H9 (cell line): ENCODE measurements around the gene USH2A. TPM values are rescaled to one million over a fixed set of nuclear protein-coding genes. Genes with fewer than 3 reads are reported as not detected.

Experiments
- DNase-seq: peaks from one replicate; pipeline ENCODE4 v3.0.0-alpha.2; 2017
- H2AFZ ChIP-seq: one replicate; pipeline ENCODE4 v1.6.1; 2013; ENCODE audit warnings: mild to moderate bottlenecking, low read length, control low read depth, moderate library complexity
- H2AK5ac ChIP-seq: 2 replicates; pipeline ENCODE4 v1.6.1; 2013; ENCODE audit warnings: low read length, control low read depth, mixed read lengths; ENCODE audit not compliant: insufficient read length
- H2BK120ac ChIP-seq: one replicate; pipeline ENCODE4 v1.6.1; 2013; ENCODE audit warnings: low read depth, mild to moderate bottlenecking, low read length, control low read depth, inconsistent platforms; ENCODE audit not compliant: poor library complexity, severe bottlenecking
- H2BK12ac ChIP-seq: 2 replicates; pipeline ENCODE4 v1.6.1; 2013; ENCODE audit warnings: low read length, control low read depth, mixed read lengths, low read depth; ENCODE audit not compliant: insufficient read length
- H2BK15ac ChIP-seq: 2 replicates; pipeline ENCODE4 v1.6.1; 2013; ENCODE audit warnings: low read depth, low read length, control low read depth
- H2BK20ac ChIP-seq: one replicate; pipeline ENCODE4 v1.6.1; 2013; ENCODE audit warnings: low read depth, mild to moderate bottlenecking, low read length, control low read depth, inconsistent platforms; ENCODE audit not compliant: poor library complexity, severe bottlenecking
- H2BK5ac ChIP-seq: 2 replicates; pipeline ENCODE4 v1.6.1; 2013; ENCODE audit warnings: low read length, control low read depth, mixed read lengths; ENCODE audit not compliant: insufficient read length
- H3K14ac ChIP-seq: 2 replicates; pipeline ENCODE4 v1.6.1; 2013; ENCODE audit warnings: low read length, control low read depth; ENCODE audit not compliant: insufficient read depth
- H3K18ac ChIP-seq: 2 replicates; pipeline ENCODE4 v1.6.1; 2013; ENCODE audit warnings: low read depth, mild to moderate bottlenecking, mixed read lengths, low read length, control low read depth; ENCODE audit not compliant: insufficient read length
- H3K23ac ChIP-seq: 2 replicates; pipeline ENCODE4 v1.6.1; 2013; ENCODE audit warnings: low read length, control low read depth, mixed read lengths, low read depth; ENCODE audit not compliant: insufficient read length
- H3K23me2 ChIP-seq: 2 replicates; pipeline ENCODE4 v1.6.1; 2013; ENCODE audit warnings: low read depth, mild to moderate bottlenecking, mixed read lengths, low read length, control low read depth; ENCODE audit not compliant: insufficient read length, poor library complexity, severe bottlenecking
- H3K27ac ChIP-seq: 2 replicates; pipeline ENCODE4 v1.5.1; 2013; ENCODE audit warnings: low read length, control low read depth, mixed read lengths, low read depth; ENCODE audit not compliant: insufficient read length
- H3K27me3 ChIP-seq: 2 replicates; pipeline ENCODE4 v1.6.1; 2013; ENCODE audit warnings: low read length, control low read depth, inconsistent platforms; ENCODE audit not compliant: insufficient read depth
- H3K4ac ChIP-seq: 2 replicates; pipeline ENCODE4 v1.6.1; 2013; ENCODE audit warnings: low read depth, mild to moderate bottlenecking, control low read depth, inconsistent platforms, low read length, moderate library complexity
- H3K4me1 ChIP-seq: 2 replicates; pipeline ENCODE4 v1.6.1; 2013; ENCODE audit warnings: low read length, control low read depth, inconsistent platforms; ENCODE audit not compliant: insufficient read depth
- H3K4me2 ChIP-seq: 2 replicates; pipeline ENCODE4 v1.6.1; 2013; ENCODE audit warnings: low read length, control low read depth, mixed read lengths; ENCODE audit not compliant: insufficient read length, insufficient read depth
- H3K56ac ChIP-seq: 2 replicates; pipeline ENCODE4 v1.6.1; 2013; ENCODE audit warnings: low read depth, mild to moderate bottlenecking, mixed read lengths, low read length, control low read depth; ENCODE audit not compliant: insufficient read length
- H3K79me1 ChIP-seq: 2 replicates; pipeline ENCODE4 v1.6.1; 2013; ENCODE audit warnings: low read depth, mild to moderate bottlenecking, moderate library complexity, low read length, control low read depth, inconsistent platforms; ENCODE audit not compliant: insufficient read depth, poor library complexity, severe bottlenecking
- H3K79me2 ChIP-seq: 2 replicates; pipeline ENCODE4 v1.6.1; 2013; ENCODE audit warnings: low read length, control low read depth, inconsistent platforms; ENCODE audit not compliant: insufficient read depth
- H3K9ac ChIP-seq: 2 replicates; pipeline ENCODE4 v1.6.1; 2013; ENCODE audit warnings: low read length, control low read depth, mixed read lengths; ENCODE audit not compliant: insufficient read length; ENCODE audit errors: extremely low read depth
- H3K9me3 ChIP-seq: one replicate; pipeline ENCODE4 v1.6.1; 2013; ENCODE audit warnings: low read depth, low read length, inconsistent platforms; ENCODE audit not compliant: control insufficient read depth
- H3T11ph ChIP-seq: one replicate; pipeline ENCODE4 v1.6.1; 2013; ENCODE audit warnings: mild to moderate bottlenecking, low read length, control low read depth, inconsistent platforms
- H4K20me1 ChIP-seq: one replicate; pipeline ENCODE4 v1.6.1; 2013; ENCODE audit not compliant: control insufficient read depth, insufficient read length, insufficient read depth
- H4K5ac ChIP-seq: 2 replicates; pipeline ENCODE4 v1.6.1; 2013; ENCODE audit warnings: low read depth, mild to moderate bottlenecking, mixed read lengths, low read length, control low read depth; ENCODE audit not compliant: insufficient read length
- H4K8ac ChIP-seq: replicated peaks from 2 replicates; pipeline ENCODE4 v1.6.1; 2013; ENCODE audit warnings: low read length, control low read depth, mixed read lengths, low read depth; ENCODE audit not compliant: insufficient read length
- H4K91ac ChIP-seq: 2 replicates; pipeline ENCODE4 v1.6.1; 2013; ENCODE audit warnings: low read depth, mild to moderate bottlenecking, moderate library complexity, mixed read lengths, low read length, control low read depth; ENCODE audit not compliant: insufficient read length
- H3K27ac Mint-ChIP-seq, 3 experiments: 2 replicates in 2 of 3; 3 replicates in 1 of 3; pipeline ENCODE4 v1.8.0; 2020 to 2021; ENCODE audit warnings: mixed read lengths in 3 of 3, mild to moderate bottlenecking in 1 of 3, moderate library complexity in 1 of 3
- H3K27me3 Mint-ChIP-seq: 2 replicates; pipeline ENCODE4 v1.8.0; 2021; ENCODE audit warnings: low read depth, mild to moderate bottlenecking, moderate library complexity, mixed read lengths
- H3K36me3 Mint-ChIP-seq, 3 experiments: 2 replicates in 2 of 3; 3 replicates in 1 of 3; pipeline ENCODE4 v1.8.0; 2020 to 2021; ENCODE audit warnings: low read depth in 3 of 3, mixed read lengths in 3 of 3; ENCODE audit not compliant: insufficient read depth in 1 of 3
- H3K4me1 Mint-ChIP-seq, 2 experiments: 2 replicates each; pipeline ENCODE4 v1.8.0; 2020; ENCODE audit warnings: mixed read lengths in 2 of 2
- H3K4me3 Mint-ChIP-seq, 2 experiments: 2 replicates in 1 of 2; 3 replicates in 1 of 2; pipeline ENCODE4 v1.8.0; 2020 to 2021; ENCODE audit warnings: mild to moderate bottlenecking in 2 of 2, mixed read lengths in 2 of 2, moderate library complexity in 1 of 2
- H3K9me3 Mint-ChIP-seq, 2 experiments: 2 replicates in 1 of 2; 3 replicates in 1 of 2; pipeline ENCODE4 v1.8.0; 2020; ENCODE audit warnings: mild to moderate bottlenecking in 2 of 2, mixed read lengths in 2 of 2, moderate library complexity in 1 of 2
- CTCF ChIP-seq: fragments of 200-600 bp; sonication (generic); conservative IDR thresholded peaks from 3 replicates; pipeline ENCODE4 v1.8.0; 2021; ENCODE audit warnings: antibody characterized with exemption, mild to moderate bottlenecking
- WGBS: extraction: QIAGEN DNeasy Blood & Tissue Kit; methylation state at CpG from one replicate; pipeline ENCODE4 v1.1.7; 2013; ENCODE audit warnings: missing lambda C conversion rate, low lambda C conversion rate, mixed read lengths; ENCODE audit not compliant: insufficient read length; ENCODE audit errors: extremely low coverage; 5-methylcytosine and 5-hydroxymethylcytosine counted together
- total RNA-seq: library from RNA; stranded (reverse); gene quantifications from 2 replicates; pipeline ENCODE4 v1.2.1, GENCODE V29; 2021

The USH2A gene
- total RNA-seq, 1 experiment from 2014 or later, result 0.11 TPM

- peaks cover 2% of the 10 kb centered on the region; the same call in 1 of the 2 replicates for H3K4me1 ChIP-seq
- no peak overlapping the region for H3K4ac ChIP-seq
- H3K27me3 ChIP-seq, result no peaks in the 10 kb centered on the region
- Mint-ChIP-seq H3K4me3 (no peak overlapping the region), H3K9me3 (no peaks in the 10 kb centered on the region), H3K4me1 (peaks cover 14 to 17% of the 10 kb centered on the region in 2 experiments), H3K27me3 (no peaks in the 10 kb centered on the region), H3K36me3 (no peaks in the 10 kb centered on the region), H3K27ac (no peak overlapping the region)
- H4K5ac ChIP-seq, result no peak overlapping the region
- no peaks in the 10 kb centered on the region for H4K20me1 ChIP-seq
- no peak overlapping the region for H4K8ac ChIP-seq
- H2AK5ac ChIP-seq, result no peak overlapping the region
- no peak overlapping the region for H2BK12ac ChIP-seq
- H2BK120ac ChIP-seq, result no peak overlapping the region
- no peak overlapping the region for H2BK20ac ChIP-seq
- H3K79me2 ChIP-seq, result no peaks in the 10 kb centered on the region
- H2BK5ac ChIP-seq, result no peak overlapping the region
- no peak overlapping the region for H3K27ac ChIP-seq
- H3K4me2 ChIP-seq, result no peak overlapping the region
- no peak for TF ChIP-seq CTCF
- no peak overlapping the region for H3K14ac ChIP-seq
- H3K9me3 ChIP-seq, result no peaks in the 10 kb centered on the region
- no peak overlapping the region for H3K56ac ChIP-seq
- H3K18ac ChIP-seq, result no peak overlapping the region
- H3K79me1 ChIP-seq, result no peaks in the 10 kb centered on the region
- H4K91ac ChIP-seq, result no peak overlapping the region
- H2AFZ ChIP-seq, result no peak overlapping the region
- no peaks in the 10 kb centered on the region for H3K23me2 ChIP-seq
- no peak overlapping the region for H3K9ac ChIP-seq
- H3T11ph ChIP-seq, result no peak overlapping the region
- no peak for DNase-seq
- no peak overlapping the region for H3K23ac ChIP-seq
- 100% methylated on average over 1 of the region's 6 CpGs for WGBS
- H2BK15ac ChIP-seq, result no peak overlapping the region
Observed at GRCh38 chr1:216090556-216090955, 332.7 kb downstream of the USH2A start.
